Stimulated activated CD8-positive, alpha-beta memory T cell treated with anti-CD3 and anti-CD28 coated beads, Interleukin-15, amount 100 ng/mL, for 24 hours (primary cell): Measurements from ENCODE around the gene HSBP1L1.

Source experiments
- DNase-seq: peaks from one replicate; pipeline ENCODE4 v3.0.0-alpha.2; 2020; ENCODE audit warnings: low read depth

HSBP1L1 gene

GRCh38 chr18:79961527-79962291, 2.7 kb upstream of the HSBP1L1 start:
- DNase-seq, result no peak

- no peak for DNase-seq
These were observed 2.1 kb upstream of the HSBP1L1 start for GRCh38 chr18:79962311-79962710.

GRCh38 chr18:79962835-79963657, 1.4 kb upstream of the HSBP1L1 start:
- DNase-seq, result no peak

- no peak for DNase-seq
These were observed 649 bp upstream of the HSBP1L1 start for GRCh38 chr18:79963658-79964329.

- DNase-seq, result no peak
These were observed 868 bp downstream of the HSBP1L1 start for GRCh38 chr18:79965119-79965902.

GRCh38 chr18:79970419-79971133, 6.1 kb downstream of the HSBP1L1 start:
- no peak for DNase-seq

GRCh38 chr18:79971211-79971952, 6.9 kb downstream of the HSBP1L1 start:
- no peak for DNase-seq

- DNase-seq, result no peak
These were observed 7.5 kb downstream of the HSBP1L1 start for GRCh38 chr18:79971986-79972385.

GRCh38 chr18:79972720-79973119, 8.3 kb downstream of the HSBP1L1 start:
- no peak for DNase-seq

- no peak for DNase-seq
These were observed 9.1 kb downstream of the HSBP1L1 start for GRCh38 chr18:79973517-79973916.

- no peak for DNase-seq
These were observed 9.7 kb downstream of the HSBP1L1 start for GRCh38 chr18:79974025-79974654.

GRCh38 chr18:79975043-79975442, 10.6 kb downstream of the HSBP1L1 start:
- DNase-seq, result no peak

GRCh38 chr18:79975985-79976680, 11.7 kb downstream of the HSBP1L1 start:
- DNase-seq, result no peak

- no peak for DNase-seq
These were observed 15.4 kb downstream of the HSBP1L1 start for GRCh38 chr18:79979843-79980242.

- DNase-seq, result no peak
These were observed 16.1 kb downstream of the HSBP1L1 start for GRCh38 chr18:79980585-79980984.

GRCh38 chr18:79982736-79983135, 18.3 kb downstream of the HSBP1L1 start:
- DNase-seq, result no peak

GRCh38 chr18:79983253-79983652, 18.8 kb downstream of the HSBP1L1 start:
- no peak for DNase-seq

- DNase-seq, result no peak
These were observed 19.4 kb downstream of the HSBP1L1 start for GRCh38 chr18:79983793-79984192.

- DNase-seq, result no peak
These were observed 20.7 kb downstream of the HSBP1L1 start for GRCh38 chr18:79985172-79985571.
